ENCODE measurements around the gene DIPK1B. TPM values are rescaled to one million over a fixed set of nuclear protein-coding genes. Genes with fewer than 3 reads are reported as not detected.
A peak's percentile ranks its signal among the peaks of the same experiment; 100 is the strongest.

The DIPK1B gene
- total RNA-seq, 1 donor from 2014 or later = not detected

DNA sequence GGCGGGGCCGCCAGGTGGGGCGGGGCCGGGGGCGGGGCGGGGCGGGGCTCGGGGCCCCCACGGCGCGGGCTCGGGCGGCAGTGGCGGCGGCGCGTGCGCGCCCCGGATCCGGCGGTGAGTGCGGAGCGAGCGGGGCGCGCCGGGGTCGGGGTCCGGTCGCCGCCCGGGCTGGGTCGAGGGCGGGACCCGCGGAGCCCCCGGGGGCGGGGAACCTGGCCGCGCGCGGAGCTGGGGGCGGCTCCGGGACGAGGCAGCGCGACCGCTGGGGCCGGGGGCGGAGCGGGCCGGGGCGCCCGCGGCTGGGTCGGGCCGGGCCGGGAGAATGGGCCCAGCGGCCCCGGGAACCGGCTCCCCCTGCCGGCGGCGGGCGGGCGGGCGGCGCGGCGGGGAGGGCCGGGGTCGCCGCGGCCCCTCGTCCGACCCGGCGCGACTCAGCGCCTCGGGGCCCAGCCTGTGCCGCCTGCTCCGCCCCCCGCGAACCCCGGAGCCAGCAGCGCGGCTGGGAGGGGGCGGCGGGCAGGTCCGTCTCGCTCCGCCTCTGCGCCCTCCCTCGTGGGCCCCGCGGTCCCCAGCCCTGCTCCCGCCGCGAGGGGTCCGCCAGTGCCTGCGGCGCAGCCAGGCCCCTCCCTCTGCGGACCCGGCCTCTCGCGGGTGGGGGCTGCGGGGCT is 46.5 kb upstream of the DIPK1B start:
- TF ChIP-seq, protein P1, sequence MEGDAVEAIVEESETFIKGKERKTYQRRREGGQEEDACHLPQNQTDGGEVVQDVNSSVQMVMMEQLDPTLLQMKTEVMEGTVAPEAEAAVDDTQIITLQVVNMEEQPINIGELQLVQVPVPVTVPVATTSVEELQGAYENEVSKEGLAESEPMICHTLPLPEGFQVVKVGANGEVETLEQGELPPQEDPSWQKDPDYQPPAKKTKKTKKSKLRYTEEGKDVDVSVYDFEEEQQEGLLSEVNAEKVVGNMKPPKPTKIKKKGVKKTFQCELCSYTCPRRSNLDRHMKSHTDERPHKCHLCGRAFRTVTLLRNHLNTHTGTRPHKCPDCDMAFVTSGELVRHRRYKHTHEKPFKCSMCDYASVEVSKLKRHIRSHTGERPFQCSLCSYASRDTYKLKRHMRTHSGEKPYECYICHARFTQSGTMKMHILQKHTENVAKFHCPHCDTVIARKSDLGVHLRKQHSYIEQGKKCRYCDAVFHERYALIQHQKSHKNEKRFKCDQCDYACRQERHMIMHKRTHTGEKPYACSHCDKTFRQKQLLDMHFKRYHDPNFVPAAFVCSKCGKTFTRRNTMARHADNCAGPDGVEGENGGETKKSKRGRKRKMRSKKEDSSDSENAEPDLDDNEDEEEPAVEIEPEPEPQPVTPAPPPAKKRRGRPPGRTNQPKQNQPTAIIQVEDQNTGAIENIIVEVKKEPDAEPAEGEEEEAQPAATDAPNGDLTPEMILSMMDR (IDR thresholded peaks at IDR 0.05; ENCODE audit: insufficient read depth, low read length, severe bottlenecking) = no peak
- FAIRE-seq (no peak), DNase-seq (ENCODE audit: low read depth) (no peak)
- Histone ChIP-seq H3K27me3 (ENCODE audit: control insufficient read depth, insufficient read depth, low read length) (no peaks in the 10 kb centered on the region), H3K4me3 (ENCODE audit: low read depth, low read length) (peak overlapping the region; percentile 32), H3K36me3 (ENCODE audit: control insufficient read depth, insufficient read depth, low read length) (no peaks in the 10 kb centered on the region)

DNA sequence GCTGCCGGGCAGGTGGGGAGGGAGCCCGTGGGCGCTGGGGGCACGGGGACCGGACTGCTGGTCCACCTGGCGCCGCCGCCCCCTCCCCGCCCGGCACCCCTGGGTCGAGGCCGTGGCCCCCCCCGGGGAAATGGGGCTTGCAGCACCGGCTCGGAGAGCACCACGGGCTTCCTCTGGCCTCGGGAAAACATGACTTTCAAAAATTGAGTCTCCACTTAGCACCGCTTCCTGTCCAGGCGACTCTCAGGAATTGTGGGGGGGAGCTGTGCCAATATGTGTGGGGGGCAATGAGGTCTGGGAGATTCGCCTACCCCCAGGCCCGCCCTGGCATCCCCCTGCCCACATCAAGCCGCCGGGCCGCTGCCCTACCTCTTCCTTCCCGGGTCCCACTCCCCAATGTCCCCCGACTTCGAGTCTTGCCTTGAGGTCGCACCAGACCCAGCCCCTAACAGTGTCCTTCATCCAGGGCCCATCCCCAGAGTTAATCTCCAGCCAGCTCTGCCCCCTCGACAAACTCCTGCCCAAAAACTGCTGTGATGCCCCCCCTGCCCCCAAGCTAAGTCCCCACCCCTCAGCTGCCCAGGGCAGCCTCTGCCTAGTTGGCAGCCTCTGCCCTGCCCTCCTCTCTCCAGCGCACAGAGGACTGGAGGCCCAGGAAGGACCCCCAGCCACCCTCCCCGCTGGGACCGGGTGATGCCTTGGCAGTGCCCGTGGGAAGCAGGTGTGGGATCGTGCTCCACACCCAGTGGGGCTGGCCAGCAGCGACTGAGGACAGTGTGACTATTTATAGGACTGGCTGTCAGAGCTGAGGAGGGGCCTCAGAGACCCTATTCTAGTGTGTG is 45.8 kb upstream of the DIPK1B start:
- TF ChIP-seq, protein P1 (IDR thresholded peaks at IDR 0.05; ENCODE audit: insufficient read depth, low read length, severe bottlenecking) = no peak
- no peak for FAIRE-seq
- Histone ChIP-seq H3K27me3 (ENCODE audit: control insufficient read depth, insufficient read depth, low read length) (no peaks in the 10 kb centered on the region), H3K36me3 (ENCODE audit: control insufficient read depth, insufficient read depth, low read length) (no peaks in the 10 kb centered on the region), H3K4me3 (ENCODE audit: low read depth, low read length) (peak overlapping the region; percentile 32)
- no peak for DNase-seq (ENCODE audit: low read depth)

DNA sequence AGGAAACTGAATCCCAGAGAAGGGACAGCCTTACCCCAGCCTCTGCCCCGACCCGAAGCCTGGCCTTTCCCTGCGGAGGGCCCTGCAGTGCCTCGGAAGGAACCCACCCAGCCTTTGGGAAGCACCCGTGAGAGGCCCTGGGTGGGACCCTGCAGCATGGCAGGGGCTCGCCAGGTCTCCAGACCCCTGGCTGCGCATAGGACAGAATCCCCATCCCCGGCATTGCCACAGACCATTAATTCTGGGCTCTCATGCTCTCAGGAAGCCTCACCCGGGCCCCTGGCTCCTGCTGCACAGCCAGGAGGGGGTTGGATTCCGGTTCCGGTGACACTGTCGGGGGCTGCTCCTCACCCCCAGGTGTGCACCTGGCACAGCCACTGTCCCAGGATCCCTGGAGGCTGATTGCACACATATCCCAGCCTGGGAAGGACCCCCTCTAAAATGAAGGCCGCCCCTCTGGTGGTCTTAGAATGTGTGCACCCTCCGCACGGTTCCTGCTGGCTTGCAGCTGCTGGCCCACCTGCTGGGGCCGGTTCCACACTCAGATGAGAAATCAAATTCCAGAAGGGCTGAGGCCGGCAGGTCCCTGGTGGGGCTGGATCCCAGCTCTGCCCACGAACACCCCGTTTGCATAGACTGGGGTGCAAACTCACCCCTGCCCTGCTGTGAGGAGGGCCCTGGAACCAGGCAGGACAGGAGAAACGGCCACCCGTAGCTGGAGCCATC is 45.0 kb upstream of the DIPK1B start:
- FAIRE-seq = no peak
- no peak for DNase-seq (ENCODE audit: low read depth)
- H3K36me3 ChIP-seq (ENCODE audit: control insufficient read depth, insufficient read depth, low read length) = no peaks in the 10 kb centered on the region
- H3K4me3 ChIP-seq (ENCODE audit: low read depth, low read length) = no peak overlapping the region
- TF ChIP-seq, protein P1 (IDR thresholded peaks at IDR 0.05; ENCODE audit: insufficient read depth, low read length, severe bottlenecking) = no peak
- H3K27me3 ChIP-seq (ENCODE audit: control insufficient read depth, insufficient read depth, low read length) = no peaks in the 10 kb centered on the region

DNA sequence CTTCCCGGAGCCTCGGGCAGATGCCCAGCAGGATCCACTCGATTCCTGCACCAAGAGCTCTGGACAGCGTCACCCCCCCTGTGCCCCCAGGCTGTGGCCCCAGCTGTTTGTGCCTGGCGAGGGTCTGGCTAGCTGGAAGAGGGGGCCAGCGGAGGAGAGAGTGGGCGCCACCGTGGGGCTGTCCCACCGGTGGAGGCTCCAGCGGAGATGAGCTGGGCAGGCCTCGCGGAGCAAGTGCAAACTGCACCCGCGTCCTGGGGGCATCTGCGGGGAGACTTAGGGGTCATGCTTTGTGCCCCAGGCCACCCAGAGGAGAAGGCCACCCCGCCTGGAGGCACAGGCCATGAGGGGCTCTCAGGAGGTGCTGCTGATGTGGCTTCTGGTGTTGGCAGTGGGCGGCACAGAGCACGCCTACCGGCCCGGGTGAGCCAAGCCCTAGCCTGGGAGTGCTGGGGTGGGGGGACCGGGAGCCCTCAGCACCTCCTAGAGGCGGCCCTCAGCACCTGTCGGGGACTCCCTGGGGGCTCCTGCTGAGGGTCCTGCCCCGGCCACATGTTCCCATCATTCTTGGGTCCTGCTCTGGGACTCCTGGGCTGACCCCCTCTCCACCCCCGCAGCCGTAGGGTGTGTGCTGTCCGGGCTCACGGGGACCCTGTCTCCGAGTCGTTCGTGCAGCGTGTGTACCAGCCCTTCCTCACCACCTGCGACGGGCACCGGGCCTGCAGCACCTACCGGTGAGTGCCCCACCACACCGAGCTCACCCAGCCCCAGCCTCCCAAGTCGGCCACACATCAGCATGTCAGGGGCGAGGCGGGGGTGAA is 44.2 kb upstream of the DIPK1B start:
- H3K27me3 ChIP-seq (ENCODE audit: control insufficient read depth, insufficient read depth, low read length) = no peaks in the 10 kb centered on the region
- TF ChIP-seq, protein P1 (IDR thresholded peaks at IDR 0.05; ENCODE audit: insufficient read depth, low read length, severe bottlenecking) = no peak
- H3K4me3 ChIP-seq (ENCODE audit: low read depth, low read length) = no peak overlapping the region
- no peak for FAIRE-seq
- DNase-seq (ENCODE audit: low read depth) = no peak
- no peaks in the 10 kb centered on the region for H3K36me3 ChIP-seq (ENCODE audit: control insufficient read depth, insufficient read depth, low read length)

DNA sequence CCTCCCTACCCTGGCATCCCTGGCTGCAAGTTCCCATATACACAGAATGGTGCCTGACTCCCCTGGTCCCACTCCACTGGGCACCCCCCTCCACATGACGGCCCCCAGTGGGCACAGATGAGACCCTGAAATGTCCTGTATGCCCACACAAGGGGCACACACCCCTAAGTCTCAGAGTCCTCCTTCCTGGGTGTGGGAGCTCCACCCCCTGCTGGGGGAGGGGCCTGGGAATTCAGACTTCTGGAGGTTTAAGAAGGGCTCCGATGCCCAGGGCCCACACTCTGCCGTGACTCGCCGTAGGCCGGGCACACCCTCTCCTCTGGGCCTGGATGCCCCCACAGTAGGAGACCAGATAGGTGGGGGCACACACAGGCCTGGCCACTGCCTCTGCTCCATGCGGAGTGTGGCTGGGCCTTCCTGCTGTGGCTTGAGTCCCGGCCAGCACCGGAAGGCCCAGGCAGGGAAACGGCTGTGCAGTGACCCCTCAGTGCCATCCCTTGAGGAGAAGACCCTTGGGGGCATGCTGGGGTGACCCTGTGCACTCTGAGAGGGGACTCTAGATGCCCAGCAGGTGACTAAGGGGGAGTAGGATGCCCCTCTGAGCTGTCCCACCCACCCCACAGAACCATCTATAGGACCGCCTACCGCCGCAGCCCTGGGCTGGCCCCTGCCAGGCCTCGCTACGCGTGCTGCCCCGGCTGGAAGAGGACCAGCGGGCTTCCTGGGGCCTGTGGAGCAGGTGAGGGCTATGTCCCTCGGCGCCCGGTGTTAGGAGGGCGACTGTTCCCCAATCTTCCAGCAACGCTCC is 43.2 kb upstream of the DIPK1B start:
- DNase-seq (ENCODE audit: low read depth) (peak; percentile 12), FAIRE-seq (no peak)
- H3K27me3 ChIP-seq (ENCODE audit: control insufficient read depth, insufficient read depth, low read length) = no peaks in the 10 kb centered on the region
- H3K4me3 ChIP-seq (ENCODE audit: low read depth, low read length) = no peak overlapping the region
- H3K36me3 ChIP-seq (ENCODE audit: control insufficient read depth, insufficient read depth, low read length) = peaks cover 1% of the 10 kb centered on the region
- TF ChIP-seq, protein P1 (IDR thresholded peaks at IDR 0.05; ENCODE audit: insufficient read depth, low read length, severe bottlenecking) = no peak

Measured in bronchial epithelial cell (primary cell).